Amygdala (tissue), 56 donors: ENCODE results near the gene LGR5.
A peak's percentile ranks its signal among the peaks of the same experiment; 100 is the strongest.
"Not testable (repeated sequence)": the region's sequence is repeated elsewhere in the genome, so short reads cannot be mapped to it uniquely, and the experiment has no call there.

Experiments used
- DNase-seq, 56 donors: peaks; one replicate each; lab custom pipeline; 2025; lab: John Stamatoyannopoulos, UW

Gene LGR5

GRCh38 chr12:71536939-71537622 is 97.5 kb downstream of the LGR5 start:
- peak in 7 of 56 donors; percentile 0 to 30 (median 9) for DNase-seq

- no peak for DNase-seq
Measured at GRCh38 chr12:71538807-71539206, 99.2 kb downstream of the LGR5 start.

- DNase-seq: no peak
Measured at GRCh38 chr12:71541583-71541982, 102.0 kb downstream of the LGR5 start.

- DNase-seq: no peak
Measured at GRCh38 chr12:71546322-71546861, 106.8 kb downstream of the LGR5 start.

GRCh38 chr12:71548893-71549292 is 109.3 kb downstream of the LGR5 start:
- peak in 1 of 56 donors; percentile 11 for DNase-seq

- DNase-seq: peak in 1 of 56 donors; percentile 10
Measured at GRCh38 chr12:71551529-71551928, 111.9 kb downstream of the LGR5 start.

GRCh38 chr12:71552728-71553501 is 113.3 kb downstream of the LGR5 start:
- DNase-seq: no peak

- no peak for DNase-seq
Measured at GRCh38 chr12:71555191-71555590, 115.6 kb downstream of the LGR5 start.

- DNase-seq: not testable (repeated sequence)
Measured at GRCh38 chr12:71555789-71556188, 116.2 kb downstream of the LGR5 start.

- no peak for DNase-seq
Measured at GRCh38 chr12:71556448-71556847, 116.8 kb downstream of the LGR5 start.

- DNase-seq: no peak
Measured at GRCh38 chr12:71556875-71557274, 117.3 kb downstream of the LGR5 start.

GRCh38 chr12:71558445-71558844 is 118.8 kb downstream of the LGR5 start:
- DNase-seq: no peak

GRCh38 chr12:71562676-71563595 is 123.3 kb downstream of the LGR5 start:
- DNase-seq: peak in 1 of 56 donors; percentile 8

- no peak for DNase-seq
Measured at GRCh38 chr12:71565535-71565934, 125.9 kb downstream of the LGR5 start.

- no peak for DNase-seq
Measured at GRCh38 chr12:71566655-71567054, 127.1 kb downstream of the LGR5 start.

- no peak for DNase-seq
Measured at GRCh38 chr12:71567537-71567936, 127.9 kb downstream of the LGR5 start.

- not testable (repeated sequence) for DNase-seq
Measured at GRCh38 chr12:71569885-71570284, 130.3 kb downstream of the LGR5 start.

- DNase-seq: no peak
Measured at GRCh38 chr12:71576496-71576895, 136.9 kb downstream of the LGR5 start.

GRCh38 chr12:71578694-71579258 is 139.2 kb downstream of the LGR5 start:
- DNase-seq: no peak

GRCh38 chr12:71581206-71581605 is 141.6 kb downstream of the LGR5 start:
- no peak for DNase-seq
